SU-DHL-6 (cell line): ENCODE measurements around the gene CSRNP3.

Experiments
- H2AFZ ChIP-seq: fragments of 200-600 bp; sonication (generic); 2 replicates; pipeline ENCODE4 v1.6.1; 2014; ENCODE audit warnings: low read depth, mild to moderate bottlenecking, moderate library complexity, mixed read lengths, antibody characterized with exemption, low read length; ENCODE audit not compliant: severe bottlenecking
- H3F3A ChIP-seq: fragments of 200-600 bp; shearing (Covaris generic); 2 replicates; pipeline ENCODE4 v1.6.0; 2016; ENCODE audit warnings: antibody characterized with exemption, mild to moderate bottlenecking; ENCODE audit not compliant: insufficient read depth
- H3K27ac ChIP-seq: fragments of 200-600 bp; sonication (generic); 2 replicates; pipeline ENCODE4 v1.5.1; 2016; ENCODE audit warnings: low read depth, mild to moderate bottlenecking, low read length, moderate library complexity, mixed read lengths
- H3K27me3 ChIP-seq: fragments of 200-600 bp; sonication (generic), shearing (Covaris generic); 2 replicates; pipeline ENCODE4 v1.6.0; 2014; ENCODE audit warnings: mild to moderate bottlenecking, low read length
- H3K36me3 ChIP-seq: fragments of 200-600 bp; sonication (generic); 2 replicates; pipeline ENCODE4 v1.6.1; 2014; ENCODE audit warnings: mild to moderate bottlenecking, low read length, mixed read lengths
- H3K4me2 ChIP-seq: fragments of 300-600, 200-600 bp; shearing (Covaris generic), sonication (generic); 2 replicates; pipeline ENCODE4 v1.6.0; 2014; ENCODE audit warnings: low read length, low read depth, mild to moderate bottlenecking; ENCODE audit not compliant: poor library complexity, severe bottlenecking
- H3K4me3 ChIP-seq: fragments of 200-600 bp; sonication (generic); 2 replicates; pipeline ENCODE4 v1.5.1; 2014; ENCODE audit warnings: antibody characterized with exemption, low read length, mild to moderate bottlenecking, mixed read lengths; ENCODE audit not compliant: insufficient read depth, poor library complexity, severe bottlenecking
- H3K79me2 ChIP-seq: fragments of 200-600 bp; sonication (generic); 2 replicates; pipeline ENCODE4 v1.6.1; 2014; ENCODE audit warnings: mild to moderate bottlenecking, low read length, moderate library complexity; ENCODE audit not compliant: insufficient read depth
- H3K9ac ChIP-seq: fragments of 200-600 bp; sonication (generic); 2 replicates; pipeline ENCODE4 v1.7.0; 2014; ENCODE audit warnings: mild to moderate bottlenecking, low read length
- H3K9me2 ChIP-seq: fragments of 200-600 bp; sonication (generic); replicated peaks from 2 replicates; pipeline ENCODE4 v1.6.1; 2014; ENCODE audit warnings: low read length; ENCODE audit not compliant: insufficient read depth
- H3K9me3 ChIP-seq: fragments of 200-600 bp; sonication (generic); 2 replicates; pipeline ENCODE4 v1.6.1; 2014; ENCODE audit warnings: low read length, mixed read lengths; ENCODE audit not compliant: insufficient read depth
- H4K20me1 ChIP-seq: fragments of 200-600 bp; sonication (generic); 2 replicates; pipeline ENCODE4 v1.6.1; 2014; ENCODE audit warnings: low read depth, mild to moderate bottlenecking, antibody characterized with exemption, low read length, moderate library complexity, mixed read lengths
- EZH2phosphoT487 ChIP-seq: fragments of 200-600 bp; sonication (generic), shearing (Covaris generic); conservative IDR thresholded peaks from 2 replicates; pipeline ENCODE4 v1.6.1; 2018; ENCODE audit warnings: mild to moderate bottlenecking, antibody characterized with exemption, low read length, moderate library complexity, mixed read lengths
- TF ChIP-seq, protein P1 (sequence below): fragments of 200-600 bp; sonication (generic); IDR thresholded peaks from one replicate; pipeline ENCODE4 v1.5.1; 2017; ENCODE audit warnings: antibody characterized with exemption, mild to moderate bottlenecking, low read length, moderate library complexity; ENCODE audit not compliant: insufficient read depth, poor library complexity, severe bottlenecking

The CSRNP3 gene

DNA sequence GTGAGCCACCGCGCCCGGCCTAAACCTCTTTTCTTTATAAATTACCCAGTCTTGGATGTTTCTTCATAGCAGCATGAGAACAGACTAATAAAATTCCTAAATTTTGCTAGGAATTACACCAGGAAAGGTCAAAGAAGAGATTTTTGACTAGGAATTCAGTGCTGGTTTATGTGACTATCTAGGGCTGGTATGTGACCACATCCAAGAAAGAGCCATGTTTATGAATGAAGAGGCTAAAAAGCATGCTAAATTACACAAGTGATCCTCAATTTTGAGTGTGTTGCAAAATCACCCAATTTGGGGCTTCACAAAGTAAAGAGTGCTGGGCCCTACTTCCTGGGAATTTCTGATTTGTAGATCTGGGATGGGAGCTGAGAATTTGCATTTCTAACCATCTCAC lies 123.6 kb downstream of the CSRNP3 start:
- Histone ChIP-seq H3K4me2 (no peak overlapping the region), H3K27me3 (no peaks in the 10 kb centered on the region), H3K9me2 (no peaks in the 10 kb centered on the region), H3K9ac (no peak overlapping the region), H3K27ac (no peak overlapping the region), H4K20me1 (no peaks in the 10 kb centered on the region), H3K4me3 (no peak overlapping the region), H3F3A (no peaks in the 10 kb centered on the region), H3K79me2 (no peaks in the 10 kb centered on the region), H3K36me3 (no peaks in the 10 kb centered on the region), H3K9me3 (peaks cover 3% of the 10 kb centered on the region; the same call in 1 of the 2 replicates), H2AFZ (no peak overlapping the region)
- TF ChIP-seq, protein P1, sequence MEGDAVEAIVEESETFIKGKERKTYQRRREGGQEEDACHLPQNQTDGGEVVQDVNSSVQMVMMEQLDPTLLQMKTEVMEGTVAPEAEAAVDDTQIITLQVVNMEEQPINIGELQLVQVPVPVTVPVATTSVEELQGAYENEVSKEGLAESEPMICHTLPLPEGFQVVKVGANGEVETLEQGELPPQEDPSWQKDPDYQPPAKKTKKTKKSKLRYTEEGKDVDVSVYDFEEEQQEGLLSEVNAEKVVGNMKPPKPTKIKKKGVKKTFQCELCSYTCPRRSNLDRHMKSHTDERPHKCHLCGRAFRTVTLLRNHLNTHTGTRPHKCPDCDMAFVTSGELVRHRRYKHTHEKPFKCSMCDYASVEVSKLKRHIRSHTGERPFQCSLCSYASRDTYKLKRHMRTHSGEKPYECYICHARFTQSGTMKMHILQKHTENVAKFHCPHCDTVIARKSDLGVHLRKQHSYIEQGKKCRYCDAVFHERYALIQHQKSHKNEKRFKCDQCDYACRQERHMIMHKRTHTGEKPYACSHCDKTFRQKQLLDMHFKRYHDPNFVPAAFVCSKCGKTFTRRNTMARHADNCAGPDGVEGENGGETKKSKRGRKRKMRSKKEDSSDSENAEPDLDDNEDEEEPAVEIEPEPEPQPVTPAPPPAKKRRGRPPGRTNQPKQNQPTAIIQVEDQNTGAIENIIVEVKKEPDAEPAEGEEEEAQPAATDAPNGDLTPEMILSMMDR: no peak
- no peak for TF ChIP-seq EZH2phosphoT487

DNA sequence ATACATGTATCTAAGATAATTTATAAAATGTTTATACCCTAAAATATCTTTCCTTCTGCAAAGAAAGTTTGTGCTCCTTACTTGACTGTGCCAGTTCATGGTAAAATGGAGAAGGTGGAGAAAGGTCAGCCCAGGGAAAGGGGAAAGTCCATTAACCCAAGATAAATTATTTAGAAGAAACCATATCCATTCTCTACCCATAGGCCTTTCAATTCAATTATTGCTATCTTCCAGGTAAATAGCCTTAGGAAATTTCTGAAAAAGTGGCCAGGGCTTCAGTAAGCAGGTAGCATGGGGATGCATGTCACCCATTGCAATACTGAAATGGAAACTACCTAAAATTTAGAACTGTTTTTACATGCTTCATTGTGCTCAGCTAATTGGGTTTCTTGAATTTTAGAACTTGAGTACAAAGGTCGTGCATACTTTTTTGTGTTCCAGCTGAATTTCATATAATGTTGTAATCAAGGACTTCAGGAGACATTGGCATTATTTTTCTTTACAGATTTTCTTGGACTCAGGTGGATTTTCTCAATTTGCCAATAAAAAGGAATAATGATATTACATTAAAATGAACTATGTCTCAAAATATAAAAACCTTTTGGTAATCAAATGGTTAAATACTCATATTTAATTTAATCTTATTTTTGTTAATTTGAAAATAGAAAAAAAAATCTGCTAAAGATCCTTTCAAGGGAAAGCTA lies 124.9 kb downstream of the CSRNP3 start:
- Histone ChIP-seq H3K4me2 (peak overlapping the region; percentile 44), H3K36me3 (no peaks in the 10 kb centered on the region), H3K9ac (no peak overlapping the region), H3K79me2 (no peaks in the 10 kb centered on the region), H3F3A (no peaks in the 10 kb centered on the region; the same call in 1 of the 2 replicates), H4K20me1 (no peaks in the 10 kb centered on the region), H2AFZ (no peak overlapping the region), H3K9me3 (peaks cover 3% of the 10 kb centered on the region; the same call in 1 of the 2 replicates), H3K27me3 (no peaks in the 10 kb centered on the region), H3K4me3 (no peak overlapping the region), H3K27ac (0 out of 2 replicates have a peak overlapping the region, but pooled peaks have one; percentile 13), H3K9me2 (no peaks in the 10 kb centered on the region)
- TF ChIP-seq, protein P1: no peak
- TF ChIP-seq EZH2phosphoT487: no peak

DNA sequence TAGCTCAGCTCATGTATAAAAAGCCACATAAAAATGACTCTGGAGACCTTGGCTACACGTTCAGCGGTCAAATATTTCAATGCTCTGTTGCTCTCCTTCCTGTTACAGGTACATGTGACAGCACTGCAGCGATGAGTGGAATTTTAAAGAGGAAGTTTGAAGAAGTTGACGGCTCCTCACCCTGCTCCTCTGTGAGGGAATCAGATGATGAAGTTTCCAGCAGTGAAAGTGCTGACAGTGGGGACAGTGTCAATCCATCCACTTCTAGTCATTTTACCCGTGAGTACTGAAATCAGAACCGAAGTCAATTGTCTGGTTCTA lies 125.4 kb downstream of the CSRNP3 start:
- H2AFZ ChIP-seq: no peak overlapping the region
- peak overlapping the region; percentile 44 for H3K4me2 ChIP-seq
- H3K9me2 ChIP-seq: no peaks in the 10 kb centered on the region
- H3K27ac ChIP-seq: no peak overlapping the region
- no peaks in the 10 kb centered on the region for H4K20me1 ChIP-seq
- H3K9ac ChIP-seq: no peak overlapping the region
- no peak overlapping the region for H3K4me3 ChIP-seq
- peaks cover 3% of the 10 kb centered on the region; the same call in 1 of the 2 replicates for H3K9me3 ChIP-seq
- H3K79me2 ChIP-seq: no peaks in the 10 kb centered on the region
- no peaks in the 10 kb centered on the region for H3K36me3 ChIP-seq
- H3F3A ChIP-seq: no peaks in the 10 kb centered on the region; the same call in 1 of the 2 replicates
- no peak for TF ChIP-seq EZH2phosphoT487
- TF ChIP-seq, protein P1: no peak
- H3K27me3 ChIP-seq: no peaks in the 10 kb centered on the region
